Measurements from ENCODE around the gene CHRM4.
A peak's percentile ranks its signal among the peaks of the same experiment; 100 is the strongest.
"Not testable (repeated sequence)": the region's sequence is repeated elsewhere in the genome, so short reads cannot be mapped to it uniquely, and the experiment has no call there.

The CHRM4 gene

DNA sequence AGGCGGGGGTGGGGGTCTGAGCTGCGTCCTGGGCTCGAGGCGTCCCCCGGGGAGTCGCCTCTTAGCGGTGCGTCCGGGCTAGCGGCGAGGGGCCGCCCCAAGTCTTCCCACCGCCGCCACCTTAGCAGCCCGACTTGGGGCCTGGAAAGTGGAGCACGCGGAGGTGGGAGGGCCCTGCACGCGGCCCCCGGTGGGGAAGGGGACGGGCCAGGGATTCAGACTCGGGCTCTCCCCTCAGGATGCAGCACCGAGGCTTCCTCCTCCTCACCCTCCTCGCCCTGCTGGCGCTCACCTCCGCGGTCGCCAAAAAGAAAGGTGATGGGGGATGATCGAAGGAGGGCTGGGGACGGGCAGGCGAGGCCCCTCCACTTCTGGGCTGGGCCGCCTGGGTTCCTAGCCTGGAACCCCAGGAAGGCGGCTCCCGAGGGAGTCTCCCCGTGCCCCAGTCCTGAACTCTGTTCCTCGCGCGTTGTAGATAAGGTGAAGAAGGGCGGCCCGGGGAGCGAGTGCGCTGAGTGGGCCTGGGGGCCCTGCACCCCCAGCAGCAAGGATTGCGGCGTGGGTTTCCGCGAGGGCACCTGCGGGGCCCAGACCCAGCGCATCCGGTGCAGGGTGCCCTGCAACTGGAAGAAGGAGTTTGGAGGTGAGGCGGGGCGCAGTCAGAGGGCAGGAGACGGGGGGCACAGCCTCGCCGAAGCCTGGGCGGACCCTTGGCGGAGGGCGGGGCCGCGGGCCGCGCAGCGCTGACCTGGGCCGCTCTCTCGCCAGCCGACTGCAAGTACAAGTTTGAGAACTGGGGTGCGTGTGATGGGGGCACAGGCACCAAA, 9.5 kb downstream of the CHRM4 start:
- DNase-seq (ENCODE audit: low read depth) = no peak

- no peak for DNase-seq (ENCODE audit: low read depth)
These were observed 10.3 kb downstream of the CHRM4 start, which contains the start of gene MDK for GRCh38 chr11:46381048-46381818. Gene MDK, plus strand, starts transcription at chr11:46381669. Its CDS starts 389 bp downstream, at chr11:46382058.

- DNase-seq (ENCODE audit: low read depth) = peak; percentile 51
These were observed 11.1 kb downstream of the CHRM4 start for GRCh38 chr11:46380340-46381047.

GRCh38 chr11:46379482-46380293, 11.9 kb downstream of the CHRM4 start:
- DNase-seq (ENCODE audit: low read depth) = not testable (repeated sequence)

DNA sequence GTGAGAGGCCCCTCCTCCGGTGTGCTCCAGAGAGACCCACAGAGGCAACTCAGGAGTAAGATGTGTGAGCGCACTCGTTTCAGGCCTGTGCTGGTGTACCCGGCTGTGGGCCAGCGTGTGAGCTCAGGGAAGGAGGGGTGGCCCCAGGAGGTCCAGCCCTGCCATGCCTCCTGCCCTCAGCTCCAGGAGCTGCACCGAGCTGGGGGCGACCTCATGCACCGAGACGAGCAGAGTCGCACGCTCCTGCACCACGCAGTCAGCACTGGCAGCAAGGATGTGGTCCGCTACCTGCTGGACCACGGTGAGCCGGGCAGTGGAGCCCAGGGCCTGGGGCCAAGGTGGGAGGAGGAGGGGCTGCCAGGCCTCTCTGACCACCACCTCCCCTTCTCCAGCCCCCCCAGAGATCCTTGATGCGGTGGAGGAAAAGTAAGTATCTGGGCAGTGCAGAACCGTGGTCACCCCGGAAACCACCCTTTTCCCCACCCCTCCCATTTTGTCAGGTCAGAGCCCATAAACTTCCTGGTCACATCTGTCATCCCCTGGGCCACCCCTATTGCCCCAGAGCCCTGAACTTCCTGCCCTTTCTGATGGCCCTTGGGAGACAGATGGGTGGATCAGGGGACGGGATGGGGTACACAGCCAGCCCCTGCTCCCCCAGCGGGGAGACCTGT, 12.6 kb downstream of the CHRM4 start:
- no peak for DNase-seq (ENCODE audit: low read depth)

DNA sequence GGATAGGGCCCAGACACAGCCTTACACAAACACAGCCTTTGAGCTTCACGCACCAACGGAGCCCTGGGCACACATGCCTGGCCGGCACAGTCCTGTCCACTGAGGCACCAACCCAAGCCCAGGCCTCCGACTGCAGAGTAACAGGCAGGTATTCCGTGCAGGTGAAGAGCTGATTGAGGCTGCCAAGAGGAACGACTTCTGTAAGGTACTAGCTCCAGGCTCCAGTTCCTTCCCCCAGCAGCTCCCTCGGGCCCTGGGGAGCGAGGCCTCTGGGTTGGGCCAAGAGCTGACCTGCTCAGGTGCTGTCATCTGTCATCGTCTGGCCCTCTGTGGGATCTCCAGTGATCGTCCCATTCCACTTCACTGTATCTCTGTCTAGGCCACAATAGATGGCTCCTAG, 13.3 kb downstream of the CHRM4 start:
- no peak for DNase-seq (ENCODE audit: low read depth)

DNA sequence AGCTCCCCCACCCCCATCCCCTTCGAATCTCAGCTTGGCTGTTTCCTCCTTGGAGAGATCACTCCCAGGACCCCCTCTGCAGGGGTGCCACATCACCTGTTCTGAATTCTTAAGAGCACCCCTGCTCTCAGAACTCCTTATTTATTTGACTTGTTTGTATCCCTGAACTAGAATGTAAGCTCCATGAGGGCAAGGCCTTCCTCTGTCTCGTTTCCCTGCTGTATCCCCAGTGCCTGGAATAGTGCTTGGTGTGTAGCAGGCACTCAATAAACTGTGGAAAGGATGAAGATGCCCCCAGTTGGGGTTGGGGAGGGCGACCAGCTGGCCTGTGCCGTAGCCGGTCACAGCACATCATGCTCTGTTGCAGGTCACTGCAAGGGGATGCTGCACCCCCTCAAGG, 13.7 kb downstream of the CHRM4 start:
- DNase-seq (ENCODE audit: low read depth) = no peak

GRCh38 chr11:46377290-46377689, 14.3 kb downstream of the CHRM4 start:
- DNase-seq (ENCODE audit: low read depth) = no peak

DNA sequence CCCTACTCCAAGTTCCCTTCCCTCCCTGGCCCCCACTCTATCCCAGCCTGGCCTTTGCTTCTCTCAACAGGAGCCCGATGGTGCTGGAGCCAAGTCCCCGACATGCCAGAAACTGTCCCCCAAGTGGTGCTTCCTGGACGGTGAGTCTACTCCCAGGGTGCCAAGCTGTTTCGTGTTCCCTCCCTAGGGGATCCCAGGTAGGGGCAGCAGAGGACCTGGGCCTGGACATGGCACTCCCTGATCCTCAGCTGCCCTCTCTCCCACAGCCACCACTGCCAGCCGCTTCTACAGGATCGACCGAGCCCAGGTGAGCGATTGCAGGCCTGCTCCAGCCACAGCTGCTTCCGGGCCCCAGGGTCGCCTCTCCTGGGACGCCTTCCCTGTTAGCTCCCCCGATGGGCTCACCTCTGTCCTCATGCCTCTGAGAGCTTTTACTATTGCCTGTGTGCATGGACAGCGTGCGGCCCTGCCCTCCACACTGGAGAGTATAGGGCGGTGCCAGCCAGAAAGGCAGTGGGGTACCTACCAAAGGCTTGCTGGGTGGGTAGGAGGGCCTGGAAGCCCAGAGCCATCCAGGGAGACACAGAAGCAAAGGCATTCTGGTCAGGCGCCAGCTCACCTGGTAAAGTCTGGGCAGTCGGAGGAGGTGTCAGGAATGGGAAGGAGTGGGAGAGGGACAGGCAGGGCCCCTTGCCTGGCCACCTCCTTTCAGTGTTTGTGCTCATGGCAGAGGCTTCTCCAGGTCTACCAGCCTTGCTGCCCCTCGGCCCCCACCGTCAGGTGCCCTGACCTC, 15.1 kb downstream of the CHRM4 start:
- DNase-seq (ENCODE audit: low read depth) = no peak

GRCh38 chr11:46375392-46376101, 16.0 kb downstream of the CHRM4 start:
- DNase-seq (ENCODE audit: low read depth) = no peak

- DNase-seq (ENCODE audit: low read depth) = no peak
These were observed 16.8 kb downstream of the CHRM4 start for GRCh38 chr11:46374815-46375214.

DNA sequence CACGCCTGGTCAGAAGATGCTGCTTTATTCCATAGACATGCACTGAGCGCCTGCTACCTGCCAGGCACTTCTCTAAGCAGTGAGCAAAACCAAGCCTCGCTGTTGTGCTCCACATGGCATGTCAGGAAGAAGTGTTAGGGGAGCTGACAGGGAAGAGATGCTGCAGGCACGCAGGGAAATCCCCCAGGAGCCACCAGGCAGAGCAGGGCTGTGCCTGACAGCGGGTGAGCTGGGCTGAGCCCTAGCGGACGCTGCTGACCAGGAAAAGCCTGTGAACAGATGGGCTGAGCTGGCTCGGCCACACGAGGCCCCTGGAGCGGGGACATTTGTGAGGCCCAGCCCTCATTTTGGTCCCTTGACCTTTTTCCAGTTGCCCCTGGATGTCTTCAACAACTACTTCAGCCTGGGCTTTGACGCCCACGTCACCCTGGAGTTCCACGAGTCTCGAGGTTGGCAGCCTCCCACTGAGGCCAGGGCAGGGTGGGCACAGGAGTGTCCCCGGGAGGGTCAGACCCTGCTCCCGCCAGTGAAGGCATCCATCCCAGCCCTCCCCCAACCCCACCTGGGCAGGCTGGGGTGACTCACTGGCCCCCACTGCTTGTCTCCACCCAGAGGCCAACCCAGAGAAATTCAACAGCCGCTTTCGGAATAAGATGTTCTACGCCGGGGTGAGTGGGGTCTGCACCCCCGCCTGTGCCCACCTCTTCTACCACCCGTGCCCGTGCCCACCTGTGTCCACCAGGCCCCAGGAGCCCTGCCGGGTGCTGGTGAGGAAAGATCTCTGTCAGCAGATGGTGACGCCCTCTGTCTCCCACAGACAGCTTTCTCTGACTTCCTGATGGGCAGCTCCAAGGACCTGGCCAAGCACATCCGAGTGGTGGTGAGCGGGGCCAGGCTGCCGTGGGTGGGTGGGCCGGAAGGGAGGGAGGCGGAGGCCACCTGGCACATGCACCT, 17.5 kb downstream of the CHRM4 start:
- no peak for DNase-seq (ENCODE audit: low read depth)

DNA sequence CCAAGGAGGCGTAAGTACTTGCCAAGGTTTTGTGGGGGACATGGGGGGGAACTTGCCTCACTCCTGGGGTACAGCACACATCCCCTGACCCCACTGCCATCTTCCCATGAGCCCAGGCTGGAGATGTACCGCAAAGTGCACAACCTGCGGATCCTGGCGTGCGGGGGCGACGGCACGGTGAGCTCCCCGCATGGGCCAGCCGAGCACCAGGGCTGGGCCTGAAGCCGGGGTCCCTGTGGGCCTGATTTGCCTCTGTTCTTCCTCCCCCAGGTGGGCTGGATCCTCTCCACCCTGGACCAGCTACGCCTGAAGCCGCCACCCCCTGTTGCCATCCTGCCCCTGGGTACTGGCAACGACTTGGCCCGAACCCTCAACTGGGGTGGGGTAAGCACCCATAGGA, 19.1 kb downstream of the CHRM4 start:
- DNase-seq (ENCODE audit: low read depth) = not testable (repeated sequence)

DNA sequence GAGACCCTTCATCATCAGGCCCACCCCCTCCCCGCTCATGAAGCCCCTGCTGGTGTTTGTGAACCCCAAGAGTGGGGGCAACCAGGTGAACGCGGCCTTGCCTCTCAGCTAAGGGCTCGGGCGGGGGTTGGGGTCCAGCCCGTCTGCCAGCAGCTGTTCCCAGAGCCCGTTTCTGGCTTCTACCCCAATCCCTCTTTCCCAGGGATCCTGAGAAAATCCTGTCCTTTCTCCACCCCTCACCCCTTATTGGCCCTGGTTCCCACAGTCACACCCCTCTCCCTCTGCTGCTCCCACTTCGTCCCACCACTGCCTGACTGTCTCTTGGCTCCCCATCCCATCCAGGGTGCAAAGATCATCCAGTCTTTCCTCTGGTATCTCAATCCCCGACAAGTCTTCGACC, 19.5 kb downstream of the CHRM4 start:
- no peak for DNase-seq (ENCODE audit: low read depth)

- DNase-seq (ENCODE audit: low read depth) = not testable (repeated sequence)
These were observed 20.3 kb downstream of the CHRM4 start for GRCh38 chr11:46371262-46371661.

- DNase-seq (ENCODE audit: low read depth) = no peak
These were observed 21.3 kb downstream of the CHRM4 start for GRCh38 chr11:46370253-46370652.

GRCh38 chr11:46369458-46370152, 22.0 kb downstream of the CHRM4 start:
- peak; percentile 46 for DNase-seq (ENCODE audit: low read depth)

DNA sequence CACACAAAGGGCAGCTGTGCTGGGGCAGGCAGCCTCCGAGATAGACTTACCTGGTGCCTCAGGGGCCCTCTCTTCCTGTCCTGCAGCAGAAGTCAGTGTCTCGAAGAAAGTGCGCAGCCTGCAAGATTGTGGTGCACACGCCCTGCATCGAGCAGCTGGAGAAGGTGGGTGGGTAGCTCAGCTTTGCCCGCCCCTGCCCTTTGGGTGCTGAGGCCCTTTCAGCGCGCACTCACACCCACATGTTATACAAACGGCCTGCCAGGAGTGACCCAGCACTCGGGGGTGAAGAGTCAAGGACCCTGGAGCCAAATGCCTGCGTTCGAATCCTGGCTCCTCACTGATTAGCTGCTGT, 23.7 kb downstream of the CHRM4 start:
- DNase-seq (ENCODE audit: low read depth) = no peak

Measured in activated T-cell treated with anti-CD3 and anti-CD28 coated beads for 24 hours (primary cell).